GM18867 (cell line): Measurements from ENCODE around the gene VENTX.

ENCODE experiments used
- ATAC-seq: cut with Tn5 transposase; IDR thresholded peaks from one replicate; pipeline ENCODE4 v1.9.1; 2021; ENCODE audit warnings: mild to moderate bottlenecking, moderate library complexity; ENCODE audit not compliant: unreplicated experiment

Gene VENTX

GRCh38 chr10:133271521-133272300 is 34.1 kb downstream of the VENTX start:
- ATAC-seq: no peak

GRCh38 chr10:133272301-133272963 is 34.8 kb downstream of the VENTX start:
- ATAC-seq: no peak

- no peak for ATAC-seq
Observed at GRCh38 chr10:133272964-133273420, 35.3 kb downstream of the VENTX start.

GRCh38 chr10:133273534-133274143 is 36.0 kb downstream of the VENTX start:
- no peak for ATAC-seq

GRCh38 chr10:133274751-133275683 is 37.4 kb downstream of the VENTX start:
- ATAC-seq: peak; percentile 50

- ATAC-seq: peak; percentile 33
Observed at GRCh38 chr10:133275684-133276092, 38.0 kb downstream of the VENTX start.

- ATAC-seq: no peak
Observed at GRCh38 chr10:133276100-133276434, 38.4 kb downstream of the VENTX start.

GRCh38 chr10:133276435-133277201 is 39.0 kb downstream of the VENTX start, which contains the start of gene ADAM8:
ADAM8 (minus strand) TSS chr10:133276868; CDS start chr10:133276817, 51 bp downstream.
- peak; percentile 60 for ATAC-seq

- no peak for ATAC-seq
Observed at GRCh38 chr10:133277277-133277992, 39.8 kb downstream of the VENTX start.

- ATAC-seq: no peak
Observed at GRCh38 chr10:133277993-133278576, 40.4 kb downstream of the VENTX start.

- peak; percentile 35 for ATAC-seq
Observed at GRCh38 chr10:133278577-133279265, 41.1 kb downstream of the VENTX start.

GRCh38 chr10:133279326-133280226 is 41.9 kb downstream of the VENTX start:
- no peak for ATAC-seq

GRCh38 chr10:133280391-133281059 is 42.9 kb downstream of the VENTX start:
- ATAC-seq: no peak

GRCh38 chr10:133281084-133281483 is 43.4 kb downstream of the VENTX start:
- ATAC-seq: no peak

- ATAC-seq: no peak
Observed at GRCh38 chr10:133281628-133282372, 44.1 kb downstream of the VENTX start.

GRCh38 chr10:133282846-133283390 is 45.3 kb downstream of the VENTX start:
- ATAC-seq: no peak
